Ureter (tissue), 1 donor: ENCODE measurements around the gene THRB. TPM values are rescaled to one million over a fixed set of nuclear protein-coding genes. Genes with fewer than 3 reads are reported as not detected.
"Not testable (repeated sequence)": the region's sequence is repeated elsewhere in the genome, so short reads cannot be mapped to it uniquely, and the experiment has no call there.

ENCODE experiments used
- DNase-seq: peaks from one replicate; pipeline ENCODE4 v3.0.0-alpha.2; 2020; ENCODE audit warnings: low spot score
- total RNA-seq: library from RNA; stranded (reverse); gene quantifications from one replicate; pipeline ENCODE4 v1.2.4, GENCODE V29; 2023
- donor health status: DM: yes; HTN: yes; CAD: no.

THRB gene
- total RNA-seq, 1 donor from 2014 or later = 36.8 TPM

DNA sequence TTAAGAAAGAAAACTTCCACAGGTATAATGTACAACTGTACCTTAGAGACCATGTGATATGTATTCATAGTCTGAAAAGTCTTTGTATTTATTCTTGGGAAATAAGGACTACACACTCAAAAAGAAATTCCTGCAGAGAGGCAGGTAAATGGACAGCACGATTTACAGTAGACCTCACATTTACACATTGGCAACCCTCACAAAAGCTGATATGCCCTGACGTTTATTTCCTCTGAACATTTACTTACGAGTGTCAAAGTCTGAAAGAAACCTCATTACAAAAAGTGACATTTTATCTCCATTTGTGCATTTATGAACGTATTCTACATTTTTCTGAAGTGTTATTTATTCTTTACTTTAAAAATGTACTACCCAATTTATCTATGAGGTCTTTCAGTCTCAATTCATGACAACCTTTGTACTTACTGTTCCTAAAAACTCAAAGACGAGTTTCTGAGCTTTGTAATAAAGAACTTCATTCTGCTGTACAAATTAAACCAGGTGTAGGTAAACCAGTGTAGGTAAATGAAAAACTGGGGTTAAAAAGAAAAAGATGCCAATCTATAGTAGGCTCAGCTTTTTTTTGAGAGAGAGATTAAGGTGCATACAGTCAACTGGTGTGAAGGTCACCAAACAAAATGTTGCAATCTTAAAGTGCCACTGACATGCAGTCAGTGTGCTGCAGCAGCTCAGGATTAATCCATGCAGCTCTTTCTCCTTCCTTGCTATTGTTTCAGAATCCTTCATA is 44.3 kb downstream of the THRB start:
- DNase-seq = no peak

DNA sequence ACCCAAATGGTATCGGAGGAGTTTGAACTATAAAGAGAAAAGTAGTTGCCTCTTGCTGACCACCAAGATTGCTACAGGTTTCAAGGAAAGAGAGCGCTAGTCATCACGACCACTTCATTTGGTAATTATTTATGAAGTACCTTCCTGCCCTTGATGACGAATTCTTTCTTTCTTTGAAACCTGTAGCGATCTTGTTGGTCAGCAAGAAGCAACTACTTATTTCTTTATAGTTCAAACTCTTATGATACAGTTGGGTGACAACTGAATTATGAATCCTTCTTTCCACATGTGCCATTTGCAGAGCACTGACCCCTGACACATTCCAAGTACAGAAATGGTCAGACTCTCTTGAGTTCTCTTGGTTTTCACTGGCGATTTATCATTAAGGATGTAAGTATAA is 46.8 kb downstream of the THRB start:
- DNase-seq = no peak

DNA sequence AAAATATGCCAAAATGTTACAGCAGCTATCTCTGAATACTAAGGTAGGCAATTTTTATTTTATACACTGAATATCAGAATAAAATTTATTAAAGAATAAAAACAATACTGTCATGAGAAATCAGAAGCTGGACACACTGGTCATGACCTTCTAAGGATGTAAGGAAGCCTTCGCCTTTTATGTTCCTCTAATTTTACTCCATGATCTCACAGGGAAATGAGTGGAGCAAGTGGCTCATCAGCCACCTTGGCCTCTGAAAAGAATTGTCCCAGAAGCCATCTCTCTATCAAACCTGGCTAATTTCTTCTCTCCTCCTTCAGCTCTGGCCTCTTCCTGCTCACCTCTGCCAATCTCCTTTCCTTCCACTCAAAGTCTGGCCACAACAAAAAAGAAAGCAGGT is 48.6 kb downstream of the THRB start:
- DNase-seq = no peak

DNA sequence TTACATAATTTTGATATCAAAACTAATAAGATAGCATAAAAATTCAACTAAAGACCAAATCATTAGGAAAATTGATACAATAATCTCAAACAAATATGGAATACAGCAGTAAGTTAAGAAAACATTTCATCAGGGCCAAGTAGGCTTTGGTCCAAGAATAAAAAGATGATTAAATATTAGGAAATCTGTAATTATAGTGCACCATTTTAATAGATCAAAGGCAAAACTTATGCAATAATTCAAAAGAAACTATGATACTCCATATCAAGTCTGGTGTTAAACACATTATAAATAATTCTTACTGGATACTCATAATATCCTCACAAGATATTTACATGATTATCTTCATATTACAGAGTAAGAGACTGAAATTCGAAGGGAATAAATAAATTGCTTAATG is 51.2 kb downstream of the THRB start:
- no peak for DNase-seq

DNA sequence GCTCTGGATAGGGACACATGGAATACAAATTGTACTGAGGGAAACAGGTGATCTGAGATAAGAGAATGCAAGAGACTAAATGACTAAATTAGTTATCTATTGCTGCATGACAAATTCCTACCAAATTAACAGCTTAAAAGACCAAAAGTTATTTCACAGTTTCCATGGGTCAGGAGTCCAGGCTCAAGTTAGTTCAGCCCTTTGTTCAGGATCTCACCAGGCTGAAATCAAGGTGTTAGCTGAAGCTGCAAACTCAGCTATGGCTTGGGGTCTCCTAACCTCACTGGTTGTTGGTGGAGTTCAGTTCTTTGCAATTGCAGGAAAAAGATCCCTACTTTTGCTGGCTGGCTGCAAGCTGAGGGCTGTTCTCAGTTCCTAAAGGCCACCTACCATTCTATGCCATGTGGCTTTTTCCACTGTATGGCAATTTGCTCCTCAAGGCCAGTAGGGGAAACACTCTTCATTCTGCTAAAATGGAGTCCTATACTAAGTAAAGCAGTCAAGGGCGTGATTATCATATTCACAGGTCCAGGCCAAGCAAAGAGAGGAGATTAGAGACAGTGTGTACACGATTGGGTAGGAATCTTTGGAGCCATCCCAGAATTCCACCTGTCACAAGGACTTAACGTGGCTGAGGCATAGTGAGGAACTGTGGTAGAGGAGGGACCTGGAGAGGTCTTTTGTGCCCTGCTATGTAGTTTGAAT is 53.7 kb downstream of the THRB start:
- DNase-seq = no peak

DNA sequence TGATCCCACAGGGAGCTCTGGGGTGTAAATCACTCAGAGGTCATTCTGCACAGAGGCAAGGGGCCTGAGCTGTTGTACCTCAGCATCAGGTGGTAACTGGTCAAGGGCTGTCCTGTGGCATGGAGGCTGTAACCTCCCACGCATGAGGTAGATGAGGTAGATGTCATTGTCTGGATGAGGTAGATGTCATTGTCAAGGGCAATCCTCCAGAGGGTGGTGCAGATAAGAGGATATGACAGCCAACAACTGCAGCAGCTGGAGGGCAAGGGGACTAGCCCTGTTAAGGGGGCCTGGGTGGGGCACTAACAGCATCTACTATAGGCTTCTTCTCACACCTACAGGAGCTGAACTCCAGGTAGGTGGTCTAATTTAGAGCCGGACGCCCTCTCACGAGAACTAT is 55.6 kb downstream of the THRB start:
- no peak for DNase-seq

DNA sequence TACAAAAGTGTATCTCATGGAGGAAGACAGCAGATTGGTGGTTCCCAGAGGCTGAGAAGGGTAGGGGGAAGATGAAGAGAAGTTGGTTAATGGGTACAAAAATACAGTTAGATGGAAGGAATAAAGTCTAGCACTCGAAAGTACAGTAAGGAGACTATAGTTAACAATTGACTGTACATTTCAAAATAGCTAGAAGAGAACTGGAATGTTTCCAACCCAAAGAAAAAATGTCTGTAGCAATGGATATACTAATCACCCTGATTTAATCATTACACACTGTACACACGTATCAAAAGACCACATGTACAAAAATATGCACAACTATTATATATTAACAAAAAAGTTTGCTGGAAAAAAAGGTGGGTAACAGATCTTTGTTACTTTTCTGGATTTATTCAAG is 57.3 kb downstream of the THRB start:
- DNase-seq = no peak

DNA sequence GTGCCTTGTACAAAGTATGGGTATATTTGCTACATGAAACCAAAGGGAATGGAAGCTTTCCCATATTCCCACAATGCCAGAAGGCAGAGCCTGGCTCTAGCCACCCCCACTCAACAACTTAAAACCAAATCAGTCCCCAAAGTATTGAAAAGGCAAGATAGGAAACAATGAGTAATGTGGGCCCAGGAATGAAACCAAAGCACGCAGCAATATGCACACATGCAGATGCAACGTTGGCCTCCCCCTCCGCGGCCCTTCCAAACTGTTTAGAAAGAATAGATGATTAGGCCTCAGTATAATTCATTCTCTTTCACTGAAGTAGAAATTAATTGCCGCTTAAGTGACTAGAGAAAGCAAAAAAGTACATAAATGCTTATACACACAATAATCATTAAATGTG is 59.1 kb downstream of the THRB start:
- DNase-seq = no peak

DNA sequence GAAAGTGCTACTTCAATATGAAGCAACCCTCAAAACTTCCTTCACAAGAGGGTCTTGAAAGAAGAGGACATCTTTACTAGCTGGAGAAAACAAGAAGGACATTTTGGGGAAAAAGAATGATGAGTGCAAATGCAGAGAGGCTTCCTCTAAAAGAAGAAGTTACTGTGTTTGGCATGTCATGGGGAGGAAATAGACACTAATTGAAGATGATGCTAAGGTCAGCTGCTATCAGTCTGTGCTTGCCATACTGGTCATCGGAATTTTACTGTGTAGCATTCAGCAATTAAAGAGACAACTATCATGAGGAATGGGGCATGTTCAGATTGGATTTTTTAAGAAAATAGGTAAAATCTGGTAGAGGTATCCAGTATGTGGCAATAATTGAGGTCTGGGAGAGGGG is 60.0 kb downstream of the THRB start:
- no peak for DNase-seq

DNA sequence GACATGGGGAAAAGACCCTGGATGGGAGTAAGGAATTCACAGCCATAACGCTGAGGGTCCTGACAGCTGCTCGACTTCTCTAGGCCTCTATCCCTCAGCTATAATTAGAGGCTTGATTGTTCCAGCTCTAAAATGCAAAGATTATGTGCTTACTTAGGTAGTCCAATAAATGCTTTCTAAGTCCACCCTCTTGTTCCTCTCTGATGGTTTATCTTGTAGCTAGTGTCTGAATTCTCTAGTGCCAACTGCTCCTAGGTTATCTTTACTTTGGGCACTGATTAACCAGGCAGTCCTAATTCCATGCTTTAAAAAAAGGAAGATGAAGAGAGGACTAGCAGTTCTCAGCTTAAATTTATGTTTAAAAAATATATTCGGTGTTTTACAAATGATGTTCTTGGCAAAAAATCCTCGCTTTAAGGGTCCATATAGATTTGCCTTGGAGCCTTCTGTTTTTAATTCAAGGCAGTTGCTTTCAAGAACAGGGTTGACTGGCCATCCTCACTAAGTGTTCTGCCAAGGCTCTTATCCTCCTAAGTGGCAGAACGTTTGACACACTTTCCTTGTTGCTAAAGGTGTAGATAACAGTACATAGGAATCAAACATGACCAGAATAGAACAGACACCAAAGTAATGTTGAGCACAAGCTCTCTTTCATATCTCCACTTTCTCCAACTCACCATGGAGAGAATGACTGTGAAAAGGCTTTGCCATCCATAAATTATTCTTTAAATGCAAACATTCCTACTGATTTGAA is 60.6 kb downstream of the THRB start:
- DNase-seq = no peak

DNA sequence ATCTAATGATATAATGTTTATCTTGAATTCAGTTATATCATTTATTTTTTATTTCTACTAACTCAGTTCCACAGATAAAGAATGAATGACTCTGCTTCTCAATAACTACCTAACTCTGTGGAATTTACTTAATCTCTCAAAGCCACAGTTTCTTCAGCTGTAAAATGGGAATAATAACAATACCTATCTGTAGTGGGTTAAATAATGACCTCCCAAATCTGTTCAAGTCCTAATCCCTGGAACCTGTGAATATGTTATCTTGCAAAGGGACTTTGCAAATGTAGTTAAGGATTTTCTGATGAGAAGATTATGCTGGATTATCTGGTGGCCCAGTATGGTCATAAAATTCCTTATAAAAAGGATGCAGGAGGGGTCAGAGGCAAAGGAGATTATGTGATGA is 61.7 kb downstream of the THRB start:
- no peak for DNase-seq

DNA sequence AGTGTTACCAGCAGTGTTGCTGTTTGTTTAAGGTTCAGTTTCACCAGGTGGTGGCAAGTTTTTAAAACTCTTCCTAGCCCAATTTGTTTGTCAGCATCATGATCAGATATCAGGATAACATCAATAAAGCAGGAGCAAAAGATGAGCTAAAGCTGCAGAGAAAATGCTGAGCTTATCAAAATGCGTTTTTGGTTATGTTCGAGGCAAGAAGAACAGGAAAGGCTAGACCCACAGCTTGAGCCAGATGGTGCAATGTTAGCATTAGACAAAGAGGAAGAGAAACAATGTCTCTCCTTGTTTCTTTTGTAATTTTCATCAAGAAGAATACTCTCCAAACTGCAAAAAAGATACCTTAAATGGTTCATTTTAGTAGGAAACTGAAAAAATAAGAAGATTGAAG is 66.2 kb downstream of the THRB start:
- no peak for DNase-seq

DNA sequence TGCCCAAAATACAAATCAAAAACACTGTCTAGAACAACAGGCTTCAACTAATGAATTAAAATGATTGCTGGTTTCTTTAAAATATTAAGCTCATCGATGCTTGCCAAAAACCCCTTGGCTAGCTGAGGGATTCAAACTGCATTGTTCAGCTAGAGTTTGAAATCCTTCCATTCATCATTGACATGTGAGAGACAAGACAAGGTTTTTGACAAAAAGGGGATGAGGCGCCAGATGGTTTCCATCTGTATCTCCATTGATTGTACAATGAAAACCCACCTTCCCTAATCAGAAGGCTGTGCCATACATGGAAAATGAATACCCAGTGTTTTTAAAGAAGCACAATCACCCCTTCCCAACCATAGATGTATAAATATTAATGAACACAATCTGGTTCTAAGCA is 67.8 kb downstream of the THRB start:
- DNase-seq = no peak

DNA sequence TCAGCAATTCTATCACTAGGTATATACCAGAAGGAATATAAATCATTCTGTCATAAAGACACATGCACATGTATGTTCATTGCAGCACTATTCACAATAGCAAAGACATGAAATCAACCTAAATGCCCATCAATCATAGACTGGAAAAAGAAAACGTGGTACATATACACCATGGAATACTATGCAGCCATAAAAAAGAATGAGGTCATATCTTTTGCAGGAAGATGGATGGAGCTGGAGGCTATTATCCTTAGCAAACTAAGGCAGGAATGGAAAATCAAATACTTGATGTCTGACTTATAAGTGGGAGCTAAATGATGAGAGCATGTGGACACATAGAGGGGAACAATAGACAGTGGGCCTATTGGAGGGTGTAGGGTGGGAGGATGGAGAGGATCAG is 73.8 kb downstream of the THRB start:
- not testable (repeated sequence) for DNase-seq

DNA sequence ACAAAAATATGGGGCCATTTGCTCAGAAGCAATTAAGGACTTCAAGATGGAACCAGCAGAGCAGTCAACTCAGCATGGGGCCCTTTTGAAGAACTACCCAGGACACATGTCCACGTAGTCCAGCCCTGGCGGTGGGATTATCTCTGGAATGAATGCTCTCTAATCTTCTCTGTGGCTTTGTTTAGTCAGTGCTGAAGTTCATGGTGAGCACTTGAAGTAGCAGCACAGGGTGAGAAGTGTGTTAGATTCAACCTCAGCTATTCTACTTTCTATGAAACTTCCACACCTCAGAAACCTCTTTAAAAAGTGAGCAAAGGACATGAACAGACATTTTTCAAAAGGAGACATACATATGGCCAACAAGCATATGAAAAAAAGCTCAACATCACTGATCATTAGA is 74.4 kb downstream of the THRB start:
- no peak for DNase-seq

DNA sequence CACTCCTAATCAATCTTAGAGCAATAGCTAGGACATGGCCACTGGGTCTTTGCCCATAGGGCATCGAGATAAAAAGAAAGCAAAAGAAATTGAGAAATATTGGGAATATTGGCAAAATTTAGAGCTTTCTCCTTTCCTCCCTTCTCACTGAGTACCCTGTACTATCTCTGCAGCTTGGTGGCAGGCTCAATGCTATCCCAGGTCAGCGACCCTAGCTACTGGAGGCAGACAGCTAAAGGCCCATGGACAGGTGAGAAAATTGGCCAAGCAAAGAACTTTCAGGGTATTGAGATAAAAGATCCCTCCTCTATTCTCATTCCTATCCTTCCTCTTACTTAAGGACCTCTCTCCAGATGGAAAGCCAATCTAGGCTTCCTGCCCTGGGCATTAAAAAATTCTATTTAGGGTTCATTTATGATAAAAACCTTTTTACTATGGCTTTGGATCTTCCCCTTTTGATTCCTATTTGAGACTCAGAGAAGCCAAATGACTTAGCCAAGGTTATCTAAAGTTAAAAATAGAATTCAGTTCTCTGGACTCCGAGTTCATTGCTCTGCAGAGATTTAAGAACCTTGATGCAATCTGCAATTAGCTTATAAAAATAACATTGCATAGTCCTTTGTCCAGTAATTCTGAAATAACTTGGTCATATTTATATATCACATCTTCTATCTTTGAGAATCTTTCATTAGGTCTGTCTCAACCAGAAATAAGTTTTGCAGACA is 75.4 kb downstream of the THRB start:
- no peak for DNase-seq

DNA sequence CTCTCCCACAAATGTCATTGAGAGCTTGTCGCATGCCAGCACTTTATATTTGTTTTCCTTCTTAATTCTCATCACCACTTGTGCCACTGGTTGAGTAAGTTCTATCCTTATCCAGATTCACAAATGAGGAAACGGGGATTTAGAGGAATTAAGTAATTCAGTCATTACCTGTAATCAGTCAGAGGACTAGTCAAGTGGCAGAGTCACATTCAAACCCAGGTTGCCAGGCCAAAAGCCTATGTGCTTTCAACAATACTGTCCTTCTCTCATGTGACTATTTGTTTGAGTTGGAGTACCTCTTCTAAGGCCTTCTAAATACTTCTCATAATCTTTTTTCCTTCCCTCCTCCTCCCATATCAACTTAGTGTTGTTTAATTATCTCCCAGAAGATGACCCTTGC is 76.9 kb downstream of the THRB start:
- no peak for DNase-seq

DNA sequence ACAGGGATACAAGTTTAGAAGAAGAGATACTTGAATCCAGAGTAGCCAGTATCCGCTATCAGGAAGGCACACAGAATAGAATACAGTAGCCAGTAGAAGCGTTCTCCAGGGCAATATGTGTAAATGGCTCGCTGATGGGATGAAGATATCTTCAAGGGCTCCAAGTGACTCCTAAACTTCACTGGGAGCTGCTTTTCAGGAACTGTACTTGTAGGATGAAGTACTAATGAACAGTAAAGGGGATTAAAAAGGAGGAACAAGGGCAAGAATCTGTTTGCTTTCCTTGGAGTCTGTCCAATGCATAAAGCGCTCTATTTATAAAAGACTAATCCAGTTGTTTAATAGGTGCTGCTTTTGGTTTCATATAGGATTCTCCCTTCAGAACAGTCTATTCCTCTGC is 78.4 kb downstream of the THRB start:
- no peak for DNase-seq

DNA sequence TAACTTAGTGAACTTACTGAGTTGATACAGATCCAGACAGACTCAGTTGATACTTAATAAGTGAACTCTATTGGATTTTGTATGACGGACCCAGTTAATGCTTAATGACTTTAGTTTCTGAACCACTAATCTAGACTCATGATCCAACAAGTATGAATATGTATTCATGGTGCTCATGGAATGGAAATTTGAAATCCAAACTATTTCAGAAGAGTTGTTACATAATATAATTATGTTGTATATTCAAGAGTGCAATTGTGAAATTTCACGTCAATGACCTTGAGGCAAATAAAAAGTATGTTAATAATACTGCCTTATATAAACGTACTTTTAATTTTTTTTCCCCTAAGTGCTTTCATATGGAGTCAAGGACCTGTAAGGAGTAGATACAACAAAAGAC is 78.8 kb downstream of the THRB start:
- no peak for DNase-seq

DNA sequence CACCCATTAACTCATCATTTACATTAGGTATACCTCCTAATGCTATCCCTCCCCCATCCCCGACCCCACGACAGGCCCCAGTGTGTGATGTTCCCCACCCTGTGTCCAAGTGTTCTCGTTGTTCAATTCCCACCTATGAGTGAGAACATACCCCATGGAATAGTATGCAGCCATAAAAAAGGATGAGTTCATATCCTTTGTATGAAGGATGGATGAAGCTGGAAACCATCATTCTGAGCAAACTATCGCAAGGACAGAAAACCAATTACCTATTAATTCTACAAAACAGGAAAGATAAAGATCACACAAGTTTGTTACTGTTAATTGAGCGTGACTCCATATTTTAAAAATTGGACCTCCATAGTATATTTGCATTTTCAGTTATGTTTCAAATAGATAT is 81.0 kb downstream of the THRB start:
- not testable (repeated sequence) for DNase-seq

DNA sequence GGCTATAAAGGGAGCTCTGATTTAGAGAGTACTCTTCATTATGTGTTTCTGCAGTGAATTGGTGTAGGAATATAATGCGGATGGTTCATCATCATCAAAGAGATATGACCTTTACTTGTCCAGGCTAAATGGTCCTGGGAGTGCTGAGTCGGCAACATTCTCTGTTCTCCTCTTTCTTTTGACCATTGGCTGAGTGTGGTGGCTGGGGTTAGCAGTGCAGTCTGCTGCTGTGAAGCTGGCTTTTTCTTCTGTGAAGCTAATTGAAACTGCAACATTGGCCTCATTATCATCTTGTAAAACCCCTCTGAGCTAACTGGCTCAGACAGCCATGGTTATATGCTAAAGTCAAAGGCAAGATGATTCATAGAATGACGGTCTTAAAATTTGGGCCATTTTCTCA is 83.8 kb downstream of the THRB start:
- no peak for DNase-seq

DNA sequence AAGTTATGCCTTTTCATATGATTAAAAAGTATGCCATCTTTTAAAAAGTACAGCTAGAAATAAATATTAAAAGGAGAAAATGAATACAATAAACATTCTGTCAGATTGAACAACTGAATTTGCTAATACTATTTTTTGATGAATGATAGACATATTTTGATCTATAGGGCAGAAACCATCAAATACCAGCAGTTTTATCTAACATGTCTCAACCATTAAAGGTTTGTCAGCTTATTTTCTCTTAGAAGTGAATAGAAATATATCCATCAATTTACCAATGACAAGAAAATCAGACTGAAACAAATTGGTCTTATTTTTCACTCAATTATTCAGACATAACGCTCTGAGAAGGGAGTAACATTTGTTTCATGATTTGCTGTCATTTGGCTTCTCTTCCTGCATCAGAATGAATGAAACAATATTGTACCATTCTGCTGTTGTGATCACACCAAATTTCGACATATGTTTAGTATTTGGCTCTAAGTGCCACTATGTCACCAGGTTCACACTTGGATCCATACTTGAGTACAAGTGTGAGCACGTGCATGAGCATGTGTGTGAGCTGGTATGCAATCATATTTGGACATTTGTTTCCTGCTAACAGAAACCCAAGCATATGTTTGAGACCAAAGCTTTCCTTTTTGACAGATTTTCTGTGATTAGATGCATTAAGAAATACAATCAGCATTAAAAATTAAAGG is 86.5 kb downstream of the THRB start:
- no peak for DNase-seq
